Liver (tissue), 9 donors: ENCODE results near the gene CCL24. TPM values are rescaled to one million over a fixed set of nuclear protein-coding genes. Genes with fewer than 3 reads are reported as not detected.

Experiments
- DNase-seq: peaks from one replicate; pipeline ENCODE4 v3.0.0-alpha.2; 2017; ENCODE audit warnings: low spot score
- H3K27ac ChIP-seq, 2 donors: one replicate each; pipeline ENCODE4 v1.7.0; 2013; ENCODE audit warnings: inconsistent platforms in 2 of 2, low read length in 2 of 2, control low read depth in 1 of 2, low read depth in 1 of 2, mild to moderate bottlenecking in 1 of 2
- H3K27me3 ChIP-seq, 4 donors: one replicate each; pipeline versions ENCODE4 v1.6.1 to v1.7.0; 2013; ENCODE audit warnings: low read length in 3 of 4, inconsistent platforms in 1 of 4, mild to moderate bottlenecking in 1 of 4, moderate library complexity in 1 of 4; ENCODE audit not compliant: control insufficient read depth in 4 of 4, insufficient read depth in 4 of 4
- H3K36me3 ChIP-seq, 4 donors: one replicate each; pipeline versions ENCODE4 v1.6.1 to v1.7.0; 2013; ENCODE audit warnings: low read length in 3 of 4, mild to moderate bottlenecking in 3 of 4, low read depth in 1 of 4, moderate library complexity in 1 of 4; ENCODE audit not compliant: control insufficient read depth in 4 of 4, insufficient read depth in 3 of 4
- H3K4me1 ChIP-seq, 4 donors: one replicate each; pipeline versions ENCODE4 v1.6.1 to v1.7.0; 2013; ENCODE audit warnings: low read length in 3 of 4, mild to moderate bottlenecking in 3 of 4, moderate library complexity in 1 of 4; ENCODE audit not compliant: control insufficient read depth in 4 of 4, insufficient read depth in 4 of 4
- H3K4me3 ChIP-seq, 3 donors: one replicate each; pipeline versions ENCODE4 v1.6.1 to v1.7.0; 2013; ENCODE audit warnings: low read length in 3 of 3, control low read depth in 1 of 3, low read depth in 1 of 3, mild to moderate bottlenecking in 1 of 3
- H3K9ac ChIP-seq, 2 donors: one replicate each; pipeline ENCODE4 v1.7.0; 2013; ENCODE audit warnings: low read length in 2 of 2, mild to moderate bottlenecking in 2 of 2, moderate library complexity in 2 of 2, control low read depth in 1 of 2, low read depth in 1 of 2
- H3K9me3 ChIP-seq, 4 donors: one replicate each; pipeline versions ENCODE4 v1.6.1 to v1.7.0; 2013; ENCODE audit warnings: low read length in 3 of 4; ENCODE audit not compliant: control insufficient read depth in 4 of 4
- CTCF ChIP-seq: fragments of 150-350 bp; IDR thresholded peaks from 2 replicates; pipeline ENCODE4 v1.5.1; 2017; ENCODE audit warnings: improper control_type of control experiment, low read depth, low read length; ENCODE audit not compliant: missing input control
- EGR1 ChIP-seq, 2 donors: IDR thresholded peaks; 2 replicates each; pipeline ENCODE4 v1.6.1; 2016 to 2018; ENCODE audit warnings: antibody characterized with exemption in 2 of 2, low read depth in 2 of 2
- FOXA1 ChIP-seq: IDR thresholded peaks from 2 replicates; pipeline ENCODE4 v1.6.1; 2016; ENCODE audit warnings: antibody characterized with exemption
- GABPA ChIP-seq, 2 donors: IDR thresholded peaks in 1 of 2; conservative IDR thresholded peaks in 1 of 2; 2 replicates each; pipeline ENCODE4 v1.6.1; 2016; ENCODE audit warnings: antibody characterized with exemption in 2 of 2, mild to moderate bottlenecking in 1 of 2, moderate library complexity in 1 of 2
- HNF4A ChIP-seq, 2 donors: conservative IDR thresholded peaks; 2 replicates each; pipeline ENCODE4 v1.6.1; 2016; ENCODE audit warnings: antibody characterized with exemption in 2 of 2, mild to moderate bottlenecking in 2 of 2
- HNF4G ChIP-seq: IDR thresholded peaks from 2 replicates; pipeline ENCODE4 v1.6.1; 2016; ENCODE audit warnings: antibody characterized with exemption
- MAX ChIP-seq: IDR thresholded peaks from 2 replicates; pipeline ENCODE4 v1.6.1; 2016; ENCODE audit warnings: antibody characterized with exemption
- NR2F2 ChIP-seq: IDR thresholded peaks from 2 replicates; pipeline ENCODE4 v1.6.1; 2016; ENCODE audit warnings: antibody characterized with exemption
- RAD21 ChIP-seq, 2 donors: IDR thresholded peaks; 2 replicates each; pipeline ENCODE4 v1.6.1; 2016; ENCODE audit warnings: antibody characterized with exemption in 2 of 2, mild to moderate bottlenecking in 2 of 2
- REST ChIP-seq: IDR thresholded peaks from 2 replicates; pipeline ENCODE4 v1.6.1; 2016; ENCODE audit warnings: antibody characterized with exemption, mild to moderate bottlenecking
- RXRA ChIP-seq, 2 donors: IDR thresholded peaks; 2 replicates each; pipeline ENCODE4 v1.6.1; 2017 to 2018; ENCODE audit warnings: antibody characterized with exemption in 2 of 2, mild to moderate bottlenecking in 1 of 2
- SP1 ChIP-seq: IDR thresholded peaks from 2 replicates; pipeline ENCODE4 v1.6.1; 2018; ENCODE audit warnings: antibody characterized with exemption, mild to moderate bottlenecking
- YY1 ChIP-seq: IDR thresholded peaks from 2 replicates; pipeline ENCODE4 v1.6.1; 2016; ENCODE audit warnings: antibody characterized with exemption, mild to moderate bottlenecking
- ZBTB33 ChIP-seq: IDR thresholded peaks from 2 replicates; pipeline ENCODE4 v1.6.1; 2016; ENCODE audit warnings: antibody characterized with exemption
- WGBS: extraction: QIAGEN DNeasy Blood & Tissue Kit; methylation state at CpG from one replicate; pipeline ENCODE4 v1.1.7; 2013; 5-methylcytosine and 5-hydroxymethylcytosine counted together
- polyA plus RNA-seq, 2 donors: library from polyadenylated mRNA; stranded (reverse) in 1 of 2; unstranded in 1 of 2; fragments of 200-250 nt in 1 of 2; fragments of >200 nt in 1 of 2; fragmentation: Nextera tagmentation in 1 of 2; extraction: Ambion mirVana in 1 of 2; gene quantifications; one replicate each; pipeline versions ENCODE4 v1.2.1 to v1.2.3, GENCODE V29; 2013 to 2015
- total RNA-seq, 2 donors: library from RNA; depleted of rRNA; stranded (reverse); fragments of >200 nt; gene quantifications; one replicate each; pipeline ENCODE4 v1.2.3, GENCODE V29; 2014
- donor health status: healthy.
- donor health status: healthy.
- donor health status: healthy.
- donor health status: healthy.
- donor health status: healthy.

The CCL24 gene
- total and polyA plus RNA-seq, 4 donors = 0.47 to 2.1 (median 1.6) TPM; not detected in 1

GRCh38 chr7:75772081-75773077, 41.2 kb downstream of the CCL24 start, which contains the start of gene CCL26:
CCL26 (minus strand) TSS chr7:75772211; CDS start chr7:75772176, 35 bp downstream.
- Histone ChIP-seq H3K9ac (no peak within 1 kb of the TSS), H3K4me3 (no peak within 1 kb of the TSS), H3K36me3 (no peaks in the 10 kb centered on the region), H3K9me3 (no peaks in the 10 kb centered on the region), H3K27ac (no peak within 1 kb of the TSS), H3K27me3 (no peaks in the 10 kb centered on the region), H3K4me1 (peaks cover 0 to 2% (median 0%) of the 10 kb centered on the region in 4 donors)
- DNase-seq = no peak
- TF ChIP-seq RXRA (IDR thresholded peaks at IDR 0.05) (no peak), NR2F2 (peak; percentile 22)
- WGBS = 75% methylated on average over 9 of the region's 9 CpGs

- DNase-seq = no peak
- Histone ChIP-seq H3K4me1 (peaks cover 0 to 2% (median 0%) of the 10 kb centered on the region in 4 donors), H3K27ac (no peak overlapping the region), H3K4me3 (no peak overlapping the region), H3K36me3 (no peaks in the 10 kb centered on the region), H3K9ac (no peak overlapping the region), H3K9me3 (no peaks in the 10 kb centered on the region), H3K27me3 (no peaks in the 10 kb centered on the region)
- WGBS = 95% methylated on average over 1 of the region's 1 CpG
- TF ChIP-seq MAX (no peak), SP1 (no peak), ZBTB33 (no peak), EGR1 (IDR thresholded peaks at IDR 0.05; ENCODE audit: low read depth in 2 of 2) (no peak), YY1 (no peak), HNF4A (conservative IDR thresholded peaks at IDR 0.05) (no peak), REST (no peak), FOXA1 (no peak), RAD21 (IDR thresholded peaks at IDR 0.05) (no peak), GABPA (IDR thresholded peaks at IDR 0.05 in 1 of 2, conservative IDR thresholded peaks at IDR 0.05 in 1 of 2) (no peak), HNF4G (no peak), RXRA (IDR thresholded peaks at IDR 0.05) (no peak), CTCF (no peak)
These were observed 42.4 kb downstream of the CCL24 start for GRCh38 chr7:75771224-75771623.
